ENCODE data around the gene ACTN1. TPM values are rescaled to one million over a fixed set of nuclear protein-coding genes. Genes with fewer than 3 reads are reported as not detected.

The ACTN1 gene
- total RNA-seq, 1 donor: 447 TPM

DNA sequence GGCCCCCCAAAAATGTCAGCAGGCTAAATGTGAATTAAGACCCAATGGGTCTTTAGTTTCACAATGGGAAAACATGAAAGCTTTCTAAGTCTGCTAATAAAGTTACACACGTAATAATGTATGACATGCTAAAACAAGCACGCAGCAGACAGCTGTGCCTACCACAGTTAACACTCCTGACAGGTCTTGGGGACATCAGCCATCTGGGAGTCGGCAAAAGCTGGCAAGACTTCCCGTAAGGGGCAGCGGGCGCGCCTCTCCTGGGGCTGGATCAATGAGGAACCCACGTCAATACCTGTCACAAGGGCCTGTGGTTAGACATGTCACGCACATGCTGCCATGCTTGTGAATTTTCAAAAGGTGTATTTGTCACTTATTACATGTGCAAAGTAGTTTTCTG, 45.0 kb downstream of the ACTN1 start:
- Histone ChIP-seq H3K4me3 (ENCODE audit: insufficient read depth, low read length) (no peak overlapping the region), H4K20me1 (ENCODE audit: insufficient read depth, low read length) (peaks cover 92% of the 10 kb centered on the region), H3K79me2 (ENCODE audit: insufficient read depth, low read length) (peaks cover 100% of the 10 kb centered on the region), H3K36me3 (ENCODE audit: insufficient read depth, low read length) (peaks cover 61% of the 10 kb centered on the region), H3K27ac (ENCODE audit: low read depth, low read length) (no peak overlapping the region), H3K27me3 (ENCODE audit: insufficient read depth, low read length) (no peaks in the 10 kb centered on the region), H2AFZ (ENCODE audit: low read length) (no peak overlapping the region), H3K4me1 (ENCODE audit: insufficient read depth, low read length) (peaks cover 42% of the 10 kb centered on the region), H3K9me3 (ENCODE audit: low read depth, low read length) (no peaks in the 10 kb centered on the region), H3K4me2 (ENCODE audit: insufficient read depth, low read length) (no peak overlapping the region)
- no peak for DNase-seq (ENCODE audit: insufficient read length, low spot score, missing footprints)
- TF ChIP-seq, protein P1, sequence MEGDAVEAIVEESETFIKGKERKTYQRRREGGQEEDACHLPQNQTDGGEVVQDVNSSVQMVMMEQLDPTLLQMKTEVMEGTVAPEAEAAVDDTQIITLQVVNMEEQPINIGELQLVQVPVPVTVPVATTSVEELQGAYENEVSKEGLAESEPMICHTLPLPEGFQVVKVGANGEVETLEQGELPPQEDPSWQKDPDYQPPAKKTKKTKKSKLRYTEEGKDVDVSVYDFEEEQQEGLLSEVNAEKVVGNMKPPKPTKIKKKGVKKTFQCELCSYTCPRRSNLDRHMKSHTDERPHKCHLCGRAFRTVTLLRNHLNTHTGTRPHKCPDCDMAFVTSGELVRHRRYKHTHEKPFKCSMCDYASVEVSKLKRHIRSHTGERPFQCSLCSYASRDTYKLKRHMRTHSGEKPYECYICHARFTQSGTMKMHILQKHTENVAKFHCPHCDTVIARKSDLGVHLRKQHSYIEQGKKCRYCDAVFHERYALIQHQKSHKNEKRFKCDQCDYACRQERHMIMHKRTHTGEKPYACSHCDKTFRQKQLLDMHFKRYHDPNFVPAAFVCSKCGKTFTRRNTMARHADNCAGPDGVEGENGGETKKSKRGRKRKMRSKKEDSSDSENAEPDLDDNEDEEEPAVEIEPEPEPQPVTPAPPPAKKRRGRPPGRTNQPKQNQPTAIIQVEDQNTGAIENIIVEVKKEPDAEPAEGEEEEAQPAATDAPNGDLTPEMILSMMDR (IDR thresholded peaks at IDR 0.05; ENCODE audit: extremely low read depth, low read depth, low read length): no peak

DNA sequence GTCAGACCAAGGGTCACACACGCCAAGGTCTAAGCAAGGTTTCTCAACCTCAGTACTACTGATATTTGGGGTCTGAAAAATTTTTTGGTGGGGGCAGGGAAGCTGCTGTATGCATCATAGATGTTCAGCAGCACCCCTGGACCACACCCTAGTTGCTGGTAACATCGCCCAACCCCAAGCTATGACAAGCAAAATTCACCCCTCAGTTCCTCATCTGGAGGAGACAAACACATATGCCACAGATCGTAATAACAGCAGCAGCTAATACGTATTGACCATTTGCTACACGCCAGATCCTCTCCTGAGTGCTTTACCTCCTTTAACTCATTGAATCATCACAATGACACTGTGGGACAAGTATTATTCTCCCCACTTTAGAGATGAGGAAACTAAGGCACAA, 46.4 kb downstream of the ACTN1 start:
- Histone ChIP-seq H4K20me1 (ENCODE audit: insufficient read depth, low read length) (peaks cover 91% of the 10 kb centered on the region), H3K4me1 (ENCODE audit: insufficient read depth, low read length) (peaks cover 28% of the 10 kb centered on the region), H3K36me3 (ENCODE audit: insufficient read depth, low read length) (peaks cover 59% of the 10 kb centered on the region)

GRCh38 chr14:68932231-68932630, 46.9 kb downstream of the ACTN1 start:
- H3K4me1 ChIP-seq (ENCODE audit: insufficient read depth, low read length): peaks cover 24% of the 10 kb centered on the region
- H2AFZ ChIP-seq (ENCODE audit: low read length): no peak overlapping the region
- H3K4me2 ChIP-seq (ENCODE audit: insufficient read depth, low read length): no peak overlapping the region
- peaks cover 100% of the 10 kb centered on the region for H3K79me2 ChIP-seq (ENCODE audit: insufficient read depth, low read length)
- H4K20me1 ChIP-seq (ENCODE audit: insufficient read depth, low read length): peaks cover 91% of the 10 kb centered on the region
- peaks cover 63% of the 10 kb centered on the region for H3K36me3 ChIP-seq (ENCODE audit: insufficient read depth, low read length)
- H3K27ac ChIP-seq (ENCODE audit: low read depth, low read length): peak overlapping the region; percentile 33
- no peak for DNase-seq (ENCODE audit: insufficient read length, low spot score, missing footprints)
- no peaks in the 10 kb centered on the region for H3K9me3 ChIP-seq (ENCODE audit: low read depth, low read length)
- H3K4me3 ChIP-seq (ENCODE audit: insufficient read depth, low read length): no peak overlapping the region
- no peaks in the 10 kb centered on the region for H3K27me3 ChIP-seq (ENCODE audit: insufficient read depth, low read length)
- TF ChIP-seq, protein P1 (IDR thresholded peaks at IDR 0.05; ENCODE audit: extremely low read depth, low read depth, low read length): no peak

More for the DNA sequence above, 46.4 kb downstream of the ACTN1 start:
- peak overlapping the region; percentile 33 for H3K27ac ChIP-seq (ENCODE audit: low read depth, low read length)
- no peaks in the 10 kb centered on the region for H3K27me3 ChIP-seq (ENCODE audit: insufficient read depth, low read length)
- H2AFZ ChIP-seq (ENCODE audit: low read length): no peak overlapping the region
- DNase-seq (ENCODE audit: insufficient read length, low spot score, missing footprints): no peak
- no peak overlapping the region for H3K4me2 ChIP-seq (ENCODE audit: insufficient read depth, low read length)
- no peak overlapping the region for H3K4me3 ChIP-seq (ENCODE audit: insufficient read depth, low read length)
- TF ChIP-seq, protein P1 (IDR thresholded peaks at IDR 0.05; ENCODE audit: extremely low read depth, low read depth, low read length): no peak
- no peaks in the 10 kb centered on the region for H3K9me3 ChIP-seq (ENCODE audit: low read depth, low read length)
- H3K79me2 ChIP-seq (ENCODE audit: insufficient read depth, low read length): peaks cover 100% of the 10 kb centered on the region

GRCh38 chr14:68931474-68932051, 47.5 kb downstream of the ACTN1 start:
- Histone ChIP-seq H3K4me2 (ENCODE audit: insufficient read depth, low read length) (no peak overlapping the region), H2AFZ (ENCODE audit: low read length) (no peak overlapping the region), H4K20me1 (ENCODE audit: insufficient read depth, low read length) (peaks cover 91% of the 10 kb centered on the region), H3K4me3 (ENCODE audit: insufficient read depth, low read length) (no peak overlapping the region), H3K27ac (ENCODE audit: low read depth, low read length) (peak overlapping the region; percentile 7), H3K36me3 (ENCODE audit: insufficient read depth, low read length) (peaks cover 59% of the 10 kb centered on the region), H3K9me3 (ENCODE audit: low read depth, low read length) (no peaks in the 10 kb centered on the region), H3K4me1 (ENCODE audit: insufficient read depth, low read length) (peaks cover 18% of the 10 kb centered on the region), H3K79me2 (ENCODE audit: insufficient read depth, low read length) (peaks cover 100% of the 10 kb centered on the region), H3K27me3 (ENCODE audit: insufficient read depth, low read length) (no peaks in the 10 kb centered on the region)
- TF ChIP-seq, protein P1 (IDR thresholded peaks at IDR 0.05; ENCODE audit: extremely low read depth, low read depth, low read length): no peak
- no peak for DNase-seq (ENCODE audit: insufficient read length, low spot score, missing footprints)
